ENCODE data around the gene USP31. TPM values are rescaled to one million over a fixed set of nuclear protein-coding genes. Genes with fewer than 3 reads are reported as not detected.

USP31 gene
- total RNA-seq, 6 experiments from 2014 or later, result 5.0 to 6.2 (median 5.8) TPM

DNA sequence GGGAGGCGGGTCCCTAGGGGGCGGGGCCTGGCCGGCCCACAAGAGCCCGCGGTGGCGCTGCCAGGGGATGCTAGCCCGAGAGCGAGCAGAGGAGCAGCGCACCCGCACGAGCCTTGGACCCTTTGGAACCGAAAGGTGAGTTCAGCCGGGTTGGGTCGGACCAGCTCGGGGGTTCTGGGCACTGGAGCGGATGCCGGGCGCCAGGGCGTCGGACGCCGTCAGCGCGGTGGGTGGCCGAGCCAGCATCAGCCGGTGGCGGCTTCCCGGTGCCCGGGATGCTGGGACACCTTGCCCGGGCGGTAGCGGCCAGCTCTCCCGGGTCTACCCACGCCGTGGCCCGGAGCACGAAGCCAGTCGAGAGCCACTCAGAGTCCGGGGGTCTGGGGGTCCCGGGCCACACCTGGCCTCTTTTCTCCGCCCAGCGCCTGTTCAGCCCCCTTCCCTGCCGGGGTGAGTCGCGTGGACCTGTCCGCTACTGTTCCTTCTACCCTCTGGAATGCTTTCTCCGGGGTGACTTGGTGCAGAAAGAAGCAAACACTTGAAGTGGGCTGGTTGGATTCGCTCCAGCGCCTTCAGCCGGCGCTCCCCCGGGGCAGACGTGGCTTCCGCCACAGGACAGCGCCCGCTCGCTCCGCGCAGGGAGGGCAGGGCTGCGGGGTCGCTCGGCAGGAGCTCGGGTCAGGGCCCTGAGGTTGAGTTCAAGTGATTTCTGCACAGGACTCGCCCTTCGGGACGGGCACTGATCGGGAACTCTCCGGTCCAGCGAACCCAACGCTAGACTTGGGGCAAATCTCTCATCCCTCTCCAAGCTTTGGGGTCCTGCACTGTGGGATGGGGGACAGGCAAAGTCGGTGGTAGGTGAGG, 33.7 kb upstream of the USP31 start, which contains the start of gene SCNN1G:
Gene SCNN1G (plus strand): TSS at position 67 of the 864 bp plus-strand sequence. CDS start 3,527 bp downstream, outside the sequence.
- Mint-ChIP-seq H3K27me3 (ENCODE audit: insufficient read depth) (peaks cover 55% of the 10 kb centered on the region), H3K4me1 (ENCODE audit: low read depth) (no peaks in the 10 kb centered on the region), H3K4me3 (peak within 1 kb of the TSS; percentile 56; the same call in 1 of the 2 replicates), H3K9me3 (no peaks in the 10 kb centered on the region), H3K36me3 (ENCODE audit: low read depth) (no peaks in the 10 kb centered on the region), H3K27ac (no peak within 1 kb of the TSS)
- TF ChIP-seq, protein P1, sequence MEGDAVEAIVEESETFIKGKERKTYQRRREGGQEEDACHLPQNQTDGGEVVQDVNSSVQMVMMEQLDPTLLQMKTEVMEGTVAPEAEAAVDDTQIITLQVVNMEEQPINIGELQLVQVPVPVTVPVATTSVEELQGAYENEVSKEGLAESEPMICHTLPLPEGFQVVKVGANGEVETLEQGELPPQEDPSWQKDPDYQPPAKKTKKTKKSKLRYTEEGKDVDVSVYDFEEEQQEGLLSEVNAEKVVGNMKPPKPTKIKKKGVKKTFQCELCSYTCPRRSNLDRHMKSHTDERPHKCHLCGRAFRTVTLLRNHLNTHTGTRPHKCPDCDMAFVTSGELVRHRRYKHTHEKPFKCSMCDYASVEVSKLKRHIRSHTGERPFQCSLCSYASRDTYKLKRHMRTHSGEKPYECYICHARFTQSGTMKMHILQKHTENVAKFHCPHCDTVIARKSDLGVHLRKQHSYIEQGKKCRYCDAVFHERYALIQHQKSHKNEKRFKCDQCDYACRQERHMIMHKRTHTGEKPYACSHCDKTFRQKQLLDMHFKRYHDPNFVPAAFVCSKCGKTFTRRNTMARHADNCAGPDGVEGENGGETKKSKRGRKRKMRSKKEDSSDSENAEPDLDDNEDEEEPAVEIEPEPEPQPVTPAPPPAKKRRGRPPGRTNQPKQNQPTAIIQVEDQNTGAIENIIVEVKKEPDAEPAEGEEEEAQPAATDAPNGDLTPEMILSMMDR (IDR thresholded peaks at IDR 0.05), result peak; percentile 74
- DNase-seq, result no peak

DNA sequence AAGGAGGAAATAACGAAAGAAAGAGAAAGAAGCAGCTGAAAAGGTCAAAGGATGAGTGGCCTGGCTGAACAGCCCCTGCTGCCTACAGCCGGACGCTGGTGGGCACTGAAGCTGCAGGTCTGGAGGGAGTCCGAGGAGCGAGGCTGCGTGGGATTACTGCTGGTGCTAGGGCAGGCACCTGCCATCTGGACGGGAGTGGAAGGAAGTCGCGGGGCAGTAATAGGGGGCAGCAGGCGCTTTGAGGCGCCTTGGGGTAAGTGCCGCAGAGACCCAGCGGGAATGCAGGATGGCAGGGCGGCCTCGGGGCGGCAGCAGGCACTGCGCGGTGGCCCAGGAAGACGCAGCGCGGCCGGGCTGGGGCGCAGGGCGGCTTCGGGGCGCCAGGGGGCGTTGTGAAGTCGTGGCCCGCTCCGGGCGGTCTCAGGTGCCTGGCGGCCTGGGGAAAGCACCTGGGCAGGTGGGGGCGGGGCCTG, 33.0 kb upstream of the USP31 start:
- no peaks in the 10 kb centered on the region for H3K9me3 Mint-ChIP-seq
- no peaks in the 10 kb centered on the region for H3K4me1 Mint-ChIP-seq (ENCODE audit: low read depth)
- peaks cover 49% of the 10 kb centered on the region for H3K27me3 Mint-ChIP-seq (ENCODE audit: insufficient read depth)
- peak overlapping the region; percentile 56; the same call in 1 of the 2 replicates for H3K4me3 Mint-ChIP-seq
- no peak overlapping the region for H3K27ac Mint-ChIP-seq
- peak; percentile 13 for DNase-seq
- H3K36me3 Mint-ChIP-seq (ENCODE audit: low read depth), result no peaks in the 10 kb centered on the region
- TF ChIP-seq, protein P1 (IDR thresholded peaks at IDR 0.05), result peak; percentile 87

DNA sequence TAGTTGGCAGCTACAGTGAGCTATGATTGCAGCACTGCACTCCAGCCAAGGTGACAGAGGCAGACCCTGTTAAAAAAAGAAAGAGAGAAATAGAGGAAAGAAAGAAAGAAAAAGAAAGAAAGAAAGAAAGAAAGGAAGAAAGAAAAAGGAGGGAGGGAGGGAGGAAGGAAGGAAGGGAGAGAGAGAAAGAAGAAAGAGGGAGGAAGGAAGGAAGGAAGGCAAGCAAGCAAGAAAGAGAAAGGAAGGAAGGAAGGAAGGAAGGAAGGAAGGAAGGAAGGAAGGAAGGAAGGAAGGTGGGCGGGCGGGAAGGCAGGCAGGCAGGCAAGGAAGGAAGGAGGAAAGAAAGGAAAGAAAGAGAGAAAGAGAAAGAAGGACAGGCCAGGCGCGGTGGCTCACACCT, 32.3 kb upstream of the USP31 start:
- no peak for DNase-seq
- Mint-ChIP-seq H3K36me3 (ENCODE audit: low read depth) (no peaks in the 10 kb centered on the region), H3K9me3 (no peaks in the 10 kb centered on the region), H3K4me1 (ENCODE audit: low read depth) (no peaks in the 10 kb centered on the region), H3K27me3 (ENCODE audit: insufficient read depth) (peaks cover 41% of the 10 kb centered on the region), H3K4me3 (no peak overlapping the region), H3K27ac (no peak overlapping the region)
- TF ChIP-seq, protein P1 (IDR thresholded peaks at IDR 0.05), result no peak

DNA sequence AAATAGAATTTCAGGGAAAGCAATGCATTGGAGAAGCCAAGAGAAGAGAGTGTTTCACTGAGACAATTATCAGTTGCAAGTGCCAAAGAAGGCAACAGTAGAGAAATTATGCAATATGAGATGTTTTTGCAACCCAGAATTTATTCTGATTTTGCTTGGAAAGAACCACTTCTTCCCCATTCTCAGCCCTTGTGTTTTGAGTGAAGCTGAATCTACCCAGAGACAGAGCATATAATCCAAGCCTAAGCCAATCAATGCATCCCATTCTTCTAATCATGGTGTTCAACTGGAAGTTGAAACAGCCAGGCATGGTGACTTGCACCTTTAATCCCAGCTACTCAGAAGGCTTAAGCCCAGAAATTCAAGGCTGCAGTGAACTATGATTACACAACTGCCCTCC, 26.4 kb upstream of the USP31 start:
- no peak for DNase-seq
- H3K27ac Mint-ChIP-seq, result no peak overlapping the region
- H3K36me3 Mint-ChIP-seq (ENCODE audit: low read depth), result no peaks in the 10 kb centered on the region

DNA sequence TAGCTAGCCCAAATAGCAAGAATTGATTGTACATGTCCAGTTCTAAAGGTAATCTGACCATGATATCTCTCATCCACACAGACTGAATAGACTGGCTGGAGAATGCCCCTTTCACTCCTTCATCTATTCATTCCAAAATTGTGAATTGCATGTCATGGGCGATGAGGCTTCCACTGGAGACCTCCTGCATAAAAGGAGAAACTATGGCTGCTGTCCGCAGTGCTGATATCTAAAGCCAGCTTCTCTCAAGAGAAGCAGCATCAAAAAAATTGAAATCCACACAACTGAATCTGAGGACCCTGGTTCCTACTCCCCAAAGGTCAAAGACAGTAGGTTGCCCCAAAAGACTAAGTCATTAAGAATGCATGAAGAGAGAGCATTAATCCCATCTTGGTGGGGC, 25.4 kb upstream of the USP31 start:
- no peak overlapping the region for H3K4me3 Mint-ChIP-seq
- H3K36me3 Mint-ChIP-seq (ENCODE audit: low read depth), result no peaks in the 10 kb centered on the region
- TF ChIP-seq, protein P1 (IDR thresholded peaks at IDR 0.05), result no peak
- peaks cover 4% of the 10 kb centered on the region for H3K27me3 Mint-ChIP-seq (ENCODE audit: insufficient read depth)
- H3K9me3 Mint-ChIP-seq, result no peaks in the 10 kb centered on the region
- H3K4me1 Mint-ChIP-seq (ENCODE audit: low read depth), result peaks cover 13% of the 10 kb centered on the region
- DNase-seq, result no peak
- H3K27ac Mint-ChIP-seq, result no peak overlapping the region

More for the DNA sequence above, 26.4 kb upstream of the USP31 start:
- Mint-ChIP-seq H3K4me1 (ENCODE audit: low read depth) (peaks cover 13% of the 10 kb centered on the region), H3K9me3 (no peaks in the 10 kb centered on the region), H3K4me3 (no peak overlapping the region), H3K27me3 (ENCODE audit: insufficient read depth) (peaks cover 8% of the 10 kb centered on the region)
- TF ChIP-seq, protein P1 (IDR thresholded peaks at IDR 0.05), result no peak

Data from HFFc6 (cell line).